ENCODE data around the gene OPN1LW.
"Not testable (repeated sequence)": the region's sequence is repeated elsewhere in the genome, so short reads cannot be mapped to it uniquely, and the experiment has no call there.

GRCh38 chrX:154164902-154165301 is 20.9 kb downstream of the OPN1LW start:
- TF ChIP-seq POLR2A (IDR thresholded peaks at IDR 0.05; ENCODE audit: low read depth); CTCF (IDR thresholded peaks at IDR 0.05); EP300 (IDR thresholded peaks at IDR 0.05): not testable (repeated sequence)
